Regular cardiac myocyte (primary cell): ENCODE results near the gene KIRREL1. TPM values are rescaled to one million over a fixed set of nuclear protein-coding genes. Genes with fewer than 3 reads are reported as not detected.

ENCODE experiments used
- total RNA-seq: library from RNA; depleted of rRNA; stranded (reverse); fragments of >200 nt; gene quantifications from 2 replicates; pipeline ENCODE4 v1.2.3, GENCODE V29; 2014

The KIRREL1 gene
- 92.4 and 146 TPM in 2 replicates for total RNA-seq

DNA sequence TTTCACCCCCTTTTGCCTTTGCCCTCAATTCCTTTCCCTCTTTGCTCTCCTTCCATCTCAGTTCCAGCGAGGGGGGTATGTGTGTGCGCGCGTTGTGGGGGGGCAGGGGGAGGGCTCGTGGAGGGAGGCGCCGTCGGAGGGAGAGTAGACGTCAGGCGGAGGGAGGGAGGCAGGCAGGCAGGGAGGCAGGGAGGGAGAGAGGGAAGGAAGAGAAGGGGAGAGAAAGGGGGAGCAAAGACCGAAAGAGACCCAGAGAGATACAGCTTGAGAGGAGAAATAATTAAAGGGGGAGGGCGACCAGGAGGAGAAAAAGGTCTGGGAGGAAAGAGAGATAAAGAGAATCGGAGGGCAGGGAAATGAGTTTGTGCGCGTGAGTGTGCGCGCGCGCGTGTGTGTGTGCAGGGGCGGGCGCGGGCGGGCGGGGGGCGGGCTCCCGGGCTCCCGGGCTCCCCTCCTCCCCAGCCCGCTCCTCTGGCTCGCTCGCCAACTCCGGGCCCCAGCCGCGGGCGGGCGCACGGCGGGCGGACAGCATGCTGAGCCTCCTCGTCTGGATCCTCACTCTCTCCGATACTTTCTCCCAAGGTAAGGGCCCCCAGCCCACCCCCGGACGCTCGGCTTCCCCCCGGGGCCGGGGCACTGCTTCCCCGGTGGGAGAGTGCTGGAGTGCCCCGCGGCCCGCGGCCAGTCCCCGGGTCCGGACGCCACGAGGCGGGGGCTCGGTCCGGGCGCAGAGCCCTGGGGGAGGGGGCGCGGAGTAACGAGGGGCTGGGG is at the start of gene KIRREL1:
KIRREL1 (plus strand) TSS at position 499 of the 771 bp plus-strand sequence; CDS start at position 531, 32 bp downstream.

Other genes with a start within 250 kb of the KIRREL1 start
- not detected in 2 replicates for gene FCRL2, start 216.5 kb upstream of the KIRREL1 start, total RNA-seq
- not detected in 2 replicates for gene FCRL1, start 173.5 kb upstream of the KIRREL1 start, total RNA-seq
- gene CD5L, start 151.8 kb upstream of the KIRREL1 start, total RNA-seq = not detected in 2 replicates
- gene CD1D, start 187.2 kb downstream of the KIRREL1 start, total RNA-seq = under 0.01 and 1.1 TPM in 2 replicates